ENCODE data around the gene THAP12.

The THAP12 gene

GRCh38 chr11:76347466-76347865 is 33.5 kb downstream of the THAP12 start:
- Histone ChIP-seq H3K79me2 (ENCODE audit: control insufficient read depth, insufficient read depth, low read length, unreplicated experiment) (no peaks in the 10 kb centered on the region), H3K4me3 (ENCODE audit: low read depth, low read length) (no peak overlapping the region), H3K4me1 (ENCODE audit: control insufficient read depth, insufficient read depth, low read length, unreplicated experiment) (no peaks in the 10 kb centered on the region), H3K27me3 (ENCODE audit: insufficient read depth, low read length) (no peaks in the 10 kb centered on the region), H2AFZ (ENCODE audit: low read length, unreplicated experiment) (no peak overlapping the region), H3K27ac (ENCODE audit: low read depth, low read length) (no peak overlapping the region), H3K36me3 (ENCODE audit: insufficient read depth, low read length) (no peaks in the 10 kb centered on the region)

GRCh38 chr11:76339221-76339620 is 41.7 kb downstream of the THAP12 start:
- Histone ChIP-seq H2AFZ (ENCODE audit: low read length, unreplicated experiment) (no peak overlapping the region), H3K27me3 (ENCODE audit: insufficient read depth, low read length) (no peaks in the 10 kb centered on the region), H3K79me2 (ENCODE audit: control insufficient read depth, insufficient read depth, low read length, unreplicated experiment) (no peaks in the 10 kb centered on the region), H3K27ac (ENCODE audit: low read depth, low read length) (no peak overlapping the region), H3K4me3 (ENCODE audit: low read depth, low read length) (no peak overlapping the region), H3K36me3 (ENCODE audit: insufficient read depth, low read length) (no peaks in the 10 kb centered on the region), H3K4me1 (ENCODE audit: control insufficient read depth, insufficient read depth, low read length, unreplicated experiment) (peaks cover 4% of the 10 kb centered on the region)

GRCh38 chr11:76337923-76338322 is 43.0 kb downstream of the THAP12 start:
- Histone ChIP-seq H3K27me3 (ENCODE audit: insufficient read depth, low read length) (no peaks in the 10 kb centered on the region), H3K4me3 (ENCODE audit: low read depth, low read length) (no peak overlapping the region), H3K4me1 (ENCODE audit: control insufficient read depth, insufficient read depth, low read length, unreplicated experiment) (peaks cover 4% of the 10 kb centered on the region), H2AFZ (ENCODE audit: low read length, unreplicated experiment) (no peak overlapping the region), H3K36me3 (ENCODE audit: insufficient read depth, low read length) (no peaks in the 10 kb centered on the region), H3K27ac (ENCODE audit: low read depth, low read length) (no peak overlapping the region), H3K79me2 (ENCODE audit: control insufficient read depth, insufficient read depth, low read length, unreplicated experiment) (no peaks in the 10 kb centered on the region)

GRCh38 chr11:76337469-76337868 is 43.5 kb downstream of the THAP12 start:
- H3K36me3 ChIP-seq (ENCODE audit: insufficient read depth, low read length) = no peaks in the 10 kb centered on the region
- no peak overlapping the region for H2AFZ ChIP-seq (ENCODE audit: low read length, unreplicated experiment)
- no peak overlapping the region for H3K4me3 ChIP-seq (ENCODE audit: low read depth, low read length)
- H3K4me1 ChIP-seq (ENCODE audit: control insufficient read depth, insufficient read depth, low read length, unreplicated experiment) = peaks cover 4% of the 10 kb centered on the region
- H3K27ac ChIP-seq (ENCODE audit: low read depth, low read length) = no peak overlapping the region
- no peaks in the 10 kb centered on the region for H3K79me2 ChIP-seq (ENCODE audit: control insufficient read depth, insufficient read depth, low read length, unreplicated experiment)
- H3K27me3 ChIP-seq (ENCODE audit: insufficient read depth, low read length) = no peaks in the 10 kb centered on the region

GRCh38 chr11:76336597-76336996 is 44.3 kb downstream of the THAP12 start:
- Histone ChIP-seq H3K27ac (ENCODE audit: low read depth, low read length) (no peak overlapping the region), H3K36me3 (ENCODE audit: insufficient read depth, low read length) (no peaks in the 10 kb centered on the region), H3K4me1 (ENCODE audit: control insufficient read depth, insufficient read depth, low read length, unreplicated experiment) (peaks cover 4% of the 10 kb centered on the region), H2AFZ (ENCODE audit: low read length, unreplicated experiment) (no peak overlapping the region), H3K4me3 (ENCODE audit: low read depth, low read length) (no peak overlapping the region), H3K79me2 (ENCODE audit: control insufficient read depth, insufficient read depth, low read length, unreplicated experiment) (no peaks in the 10 kb centered on the region), H3K27me3 (ENCODE audit: insufficient read depth, low read length) (no peaks in the 10 kb centered on the region)

- Histone ChIP-seq H3K27me3 (ENCODE audit: insufficient read depth, low read length) (no peaks in the 10 kb centered on the region), H3K27ac (ENCODE audit: low read depth, low read length) (no peak overlapping the region), H3K4me1 (ENCODE audit: control insufficient read depth, insufficient read depth, low read length, unreplicated experiment) (peaks cover 4% of the 10 kb centered on the region), H3K79me2 (ENCODE audit: control insufficient read depth, insufficient read depth, low read length, unreplicated experiment) (no peaks in the 10 kb centered on the region), H3K36me3 (ENCODE audit: insufficient read depth, low read length) (no peaks in the 10 kb centered on the region), H3K4me3 (ENCODE audit: low read depth, low read length) (no peak overlapping the region), H2AFZ (ENCODE audit: low read length, unreplicated experiment) (no peak overlapping the region)
These were observed 45.1 kb downstream of the THAP12 start for GRCh38 chr11:76335842-76336241.

- Histone ChIP-seq H3K4me3 (ENCODE audit: low read depth, low read length) (no peak overlapping the region), H3K27ac (ENCODE audit: low read depth, low read length) (no peak overlapping the region), H2AFZ (ENCODE audit: low read length, unreplicated experiment) (no peak overlapping the region)
These were observed 46.0 kb downstream of the THAP12 start for GRCh38 chr11:76334826-76335389.

GRCh38 chr11:76330651-76331050 is 50.3 kb downstream of the THAP12 start:
- H3K4me3 ChIP-seq (ENCODE audit: low read depth, low read length) = no peak overlapping the region
- no peak overlapping the region for H2AFZ ChIP-seq (ENCODE audit: low read length, unreplicated experiment)
- no peaks in the 10 kb centered on the region for H3K4me1 ChIP-seq (ENCODE audit: control insufficient read depth, insufficient read depth, low read length, unreplicated experiment)
- no peaks in the 10 kb centered on the region for H3K36me3 ChIP-seq (ENCODE audit: insufficient read depth, low read length)
- H3K79me2 ChIP-seq (ENCODE audit: control insufficient read depth, insufficient read depth, low read length, unreplicated experiment) = no peaks in the 10 kb centered on the region
- no peaks in the 10 kb centered on the region for H3K27me3 ChIP-seq (ENCODE audit: insufficient read depth, low read length)
- no peak overlapping the region for H3K27ac ChIP-seq (ENCODE audit: low read depth, low read length)

More at GRCh38 chr11:76334826-76335389, 46.0 kb downstream of the THAP12 start:
- H3K27me3 ChIP-seq (ENCODE audit: insufficient read depth, low read length) = no peaks in the 10 kb centered on the region
- no peaks in the 10 kb centered on the region for H3K36me3 ChIP-seq (ENCODE audit: insufficient read depth, low read length)
- H3K79me2 ChIP-seq (ENCODE audit: control insufficient read depth, insufficient read depth, low read length, unreplicated experiment) = no peaks in the 10 kb centered on the region
- H3K4me1 ChIP-seq (ENCODE audit: control insufficient read depth, insufficient read depth, low read length, unreplicated experiment) = peaks cover 4% of the 10 kb centered on the region

- no peak overlapping the region for H2AFZ ChIP-seq (ENCODE audit: low read length, unreplicated experiment)
- no peaks in the 10 kb centered on the region for H3K79me2 ChIP-seq (ENCODE audit: control insufficient read depth, insufficient read depth, low read length, unreplicated experiment)
- no peaks in the 10 kb centered on the region for H3K27me3 ChIP-seq (ENCODE audit: insufficient read depth, low read length)
- no peak overlapping the region for H3K4me3 ChIP-seq (ENCODE audit: low read depth, low read length)
- H3K27ac ChIP-seq (ENCODE audit: low read depth, low read length) = no peak overlapping the region
- no peaks in the 10 kb centered on the region for H3K36me3 ChIP-seq (ENCODE audit: insufficient read depth, low read length)
- no peaks in the 10 kb centered on the region for H3K4me1 ChIP-seq (ENCODE audit: control insufficient read depth, insufficient read depth, low read length, unreplicated experiment)
These were observed 50.9 kb downstream of the THAP12 start for GRCh38 chr11:76329983-76330382.

GRCh38 chr11:76329084-76329648 is 51.8 kb downstream of the THAP12 start:
- Histone ChIP-seq H2AFZ (ENCODE audit: low read length, unreplicated experiment) (no peak overlapping the region), H3K36me3 (ENCODE audit: insufficient read depth, low read length) (no peaks in the 10 kb centered on the region), H3K27me3 (ENCODE audit: insufficient read depth, low read length) (no peaks in the 10 kb centered on the region), H3K27ac (ENCODE audit: low read depth, low read length) (no peak overlapping the region), H3K4me1 (ENCODE audit: control insufficient read depth, insufficient read depth, low read length, unreplicated experiment) (no peaks in the 10 kb centered on the region), H3K4me3 (ENCODE audit: low read depth, low read length) (no peak overlapping the region), H3K79me2 (ENCODE audit: control insufficient read depth, insufficient read depth, low read length, unreplicated experiment) (no peaks in the 10 kb centered on the region)

GRCh38 chr11:76327756-76328388 is 53.1 kb downstream of the THAP12 start:
- Histone ChIP-seq H3K27me3 (ENCODE audit: insufficient read depth, low read length) (no peaks in the 10 kb centered on the region), H3K79me2 (ENCODE audit: control insufficient read depth, insufficient read depth, low read length, unreplicated experiment) (no peaks in the 10 kb centered on the region), H3K4me1 (ENCODE audit: control insufficient read depth, insufficient read depth, low read length, unreplicated experiment) (no peaks in the 10 kb centered on the region), H3K27ac (ENCODE audit: low read depth, low read length) (no peak overlapping the region), H3K36me3 (ENCODE audit: insufficient read depth, low read length) (no peaks in the 10 kb centered on the region), H2AFZ (ENCODE audit: low read length, unreplicated experiment) (no peak overlapping the region), H3K4me3 (ENCODE audit: low read depth, low read length) (no peak overlapping the region)
